Testis (tissue), 2 donors: ENCODE results near the gene WDR20.
"Not testable (repeated sequence)": the region's sequence is repeated elsewhere in the genome, so short reads cannot be mapped to it uniquely, and the experiment has no call there.

Experiments
- POLR2A ChIP-seq: fragments of 450-650 bp; IDR thresholded peaks from one replicate; pipeline ENCODE4 v1.6.1; 2017; ENCODE audit warnings: antibody characterized with exemption, mild to moderate bottlenecking, moderate library complexity
- TF ChIP-seq, protein P1 (sequence below), 3 experiments: fragments of 450-650 bp in 2 of 3; fragments of 200-600 bp in 1 of 3; sonication (generic) in 1 of 3; IDR thresholded peaks; one replicate each; pipeline ENCODE4 v1.5.1; 2016 to 2019; ENCODE audit warnings: antibody characterized with exemption in 3 of 3, mild to moderate bottlenecking in 2 of 3, moderate library complexity in 1 of 3

DNA sequence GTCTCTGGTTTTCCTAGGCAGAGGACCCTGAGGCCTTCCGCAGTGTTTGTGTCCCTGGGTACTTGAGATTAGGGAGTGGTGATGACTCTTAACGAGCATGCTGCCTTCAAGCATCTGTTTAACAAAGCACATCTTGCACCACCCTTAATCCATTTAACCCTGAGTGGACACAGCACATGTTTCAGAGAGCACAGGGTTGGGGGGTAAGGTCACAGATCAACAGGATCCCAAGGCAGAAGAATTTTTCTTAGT, 32.2 kb downstream of the WDR20 start:
- TF ChIP-seq, protein P1, sequence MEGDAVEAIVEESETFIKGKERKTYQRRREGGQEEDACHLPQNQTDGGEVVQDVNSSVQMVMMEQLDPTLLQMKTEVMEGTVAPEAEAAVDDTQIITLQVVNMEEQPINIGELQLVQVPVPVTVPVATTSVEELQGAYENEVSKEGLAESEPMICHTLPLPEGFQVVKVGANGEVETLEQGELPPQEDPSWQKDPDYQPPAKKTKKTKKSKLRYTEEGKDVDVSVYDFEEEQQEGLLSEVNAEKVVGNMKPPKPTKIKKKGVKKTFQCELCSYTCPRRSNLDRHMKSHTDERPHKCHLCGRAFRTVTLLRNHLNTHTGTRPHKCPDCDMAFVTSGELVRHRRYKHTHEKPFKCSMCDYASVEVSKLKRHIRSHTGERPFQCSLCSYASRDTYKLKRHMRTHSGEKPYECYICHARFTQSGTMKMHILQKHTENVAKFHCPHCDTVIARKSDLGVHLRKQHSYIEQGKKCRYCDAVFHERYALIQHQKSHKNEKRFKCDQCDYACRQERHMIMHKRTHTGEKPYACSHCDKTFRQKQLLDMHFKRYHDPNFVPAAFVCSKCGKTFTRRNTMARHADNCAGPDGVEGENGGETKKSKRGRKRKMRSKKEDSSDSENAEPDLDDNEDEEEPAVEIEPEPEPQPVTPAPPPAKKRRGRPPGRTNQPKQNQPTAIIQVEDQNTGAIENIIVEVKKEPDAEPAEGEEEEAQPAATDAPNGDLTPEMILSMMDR (IDR thresholded peaks at IDR 0.05) = not testable (repeated sequence)
- not testable (repeated sequence) for TF ChIP-seq POLR2A
